ENCODE results near the gene MRAP2. TPM values are rescaled to one million over a fixed set of nuclear protein-coding genes. Genes with fewer than 3 reads are reported as not detected.

The MRAP2 gene, protein sequence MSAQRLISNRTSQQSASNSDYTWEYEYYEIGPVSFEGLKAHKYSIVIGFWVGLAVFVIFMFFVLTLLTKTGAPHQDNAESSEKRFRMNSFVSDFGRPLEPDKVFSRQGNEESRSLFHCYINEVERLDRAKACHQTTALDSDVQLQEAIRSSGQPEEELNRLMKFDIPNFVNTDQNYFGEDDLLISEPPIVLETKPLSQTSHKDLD
- total RNA-seq (2021) (4.8 to 5.2 TPM (median 4.9 TPM) in 3 replicates), Bru-seq, nascent RNA (percentile 50 among the genes with signal in this experiment)
- long read RNA-seq, experiment 1, transcript MRAP2-201 (4 exons, 2,153 nt), result major isoform, 21 of 30 reads
- long read RNA-seq, experiment 1, partial matches to known transcripts, result 3 of 30 reads
- long read RNA-seq, experiment 1, other reads (novel, unspliced or antisense), result 6 of 30 reads
- long read RNA-seq, experiment 2, partial matches to known transcripts, result 0 of 6 reads
- long read RNA-seq, experiment 2, other reads (novel, unspliced or antisense), result 2 of 6 reads
- long read RNA-seq, experiment 3, partial matches to known transcripts, result 0 of 4 reads
- long read RNA-seq, experiment 3, other reads (novel, unspliced or antisense), result 2 of 4 reads

GRCh38 chr6:84033523-84034451 is at the start of gene MRAP2:
Gene MRAP2 (plus strand): TSS chr6:84033772. CDS start chr6:84055319, 21,547 bp downstream.
- H3K27me3 Mint-ChIP-seq (ENCODE audit: low read depth), result peaks cover 32% of the 10 kb centered on the region
- CTCF ChIA-PET, result interaction anchor here (0.9 to 1.3 kb wide), 2 partner anchors 14 to 19 kb away, joined by 4 read pairs; no protein-coding TSS in a partner anchor
- H3K27ac Mint-ChIP-seq, result no peak within 1 kb of the TSS
- DNase-seq (ENCODE audit: low spot score) (peak; percentile 66), ATAC-seq (peak; percentile 76)
- POLR2A ChIA-PET, result no interaction called here
- peaks cover 22% of the 10 kb centered on the region for H3K36me3 Mint-ChIP-seq
- TF ChIP-seq PRDM15 (CRISPR knock-in tag; IDR thresholded peaks at IDR 0.05), result peak; percentile 2; the same call in 1 of the 2 replicates
- TF ChIP-seq GABPB1 (CRISPR knock-in tag; IDR thresholded peaks at IDR 0.05), result no peak
- peak; percentile 12; the same call in 1 of the 2 replicates for TF ChIP-seq ETV6 (CRISPR knock-in tag; IDR thresholded peaks at IDR 0.05)
- peaks cover 27% of the 10 kb centered on the region for H3K4me1 Mint-ChIP-seq
- H3K4me3 Mint-ChIP-seq, result peak within 1 kb of the TSS; percentile 73
- H3K9me3 Mint-ChIP-seq, result peaks cover 37% of the 10 kb centered on the region

- CTCF ChIA-PET, result no interaction called here
Measured at GRCh38 chr6:83984411-83984810, 49.2 kb upstream of the MRAP2 start.

DNA sequence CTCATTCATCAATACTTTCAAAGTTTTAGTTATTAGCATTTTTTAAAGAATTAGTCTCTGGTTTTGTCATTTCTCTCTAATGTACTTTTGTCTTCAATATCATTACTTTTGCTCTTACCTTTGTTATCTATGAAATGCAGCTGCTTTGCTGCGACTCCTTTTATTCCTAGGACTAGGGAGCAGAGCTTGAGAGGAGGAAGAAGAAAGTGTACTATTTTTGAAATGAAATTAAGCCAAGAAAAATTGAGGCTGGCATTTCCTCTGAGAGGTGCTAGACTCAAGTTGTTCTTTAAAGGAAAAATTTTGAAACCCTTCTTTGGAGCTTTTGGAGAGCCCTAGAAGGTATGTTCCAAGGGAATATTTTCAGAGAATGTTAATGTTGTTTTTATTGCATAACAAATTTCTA is 48.3 kb upstream of the MRAP2 start:
- no peak overlapping the region for H3K4me3 Mint-ChIP-seq
- DNase-seq (ENCODE audit: low spot score) (no peak), ATAC-seq (no peak)
- peaks cover 22% of the 10 kb centered on the region for H3K9me3 Mint-ChIP-seq
- peaks cover 3% of the 10 kb centered on the region for H3K4me1 Mint-ChIP-seq
- ChIA-PET POLR2A (no interaction called here), CTCF (no interaction called here)
- H3K27ac Mint-ChIP-seq, result no peak overlapping the region
- TF ChIP-seq JAZF1 (CRISPR knock-in tag; IDR thresholded peaks at IDR 0.05), result no peak
- no peak for TF ChIP-seq EMX1 (CRISPR knock-in tag; IDR thresholded peaks at IDR 0.05)
- no peak for TF ChIP-seq GRHL2 (CRISPR knock-in tag; IDR thresholded peaks at IDR 0.05; ENCODE audit: insufficient replicate concordance, severe bottlenecking)
- no peak for TF ChIP-seq ZNF423 (CRISPR knock-in tag; IDR thresholded peaks at IDR 0.05)
- TF ChIP-seq E2F4 (CRISPR knock-in tag; IDR thresholded peaks at IDR 0.05; ENCODE audit: borderline replicate concordance, low read depth), result no peak
- TF ChIP-seq, protein P1, sequence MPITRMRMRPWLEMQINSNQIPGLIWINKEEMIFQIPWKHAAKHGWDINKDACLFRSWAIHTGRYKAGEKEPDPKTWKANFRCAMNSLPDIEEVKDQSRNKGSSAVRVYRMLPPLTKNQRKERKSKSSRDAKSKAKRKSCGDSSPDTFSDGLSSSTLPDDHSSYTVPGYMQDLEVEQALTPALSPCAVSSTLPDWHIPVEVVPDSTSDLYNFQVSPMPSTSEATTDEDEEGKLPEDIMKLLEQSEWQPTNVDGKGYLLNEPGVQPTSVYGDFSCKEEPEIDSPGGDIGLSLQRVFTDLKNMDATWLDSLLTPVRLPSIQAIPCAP (CRISPR knock-in tag; IDR thresholded peaks at IDR 0.05), result no peak
- TF ChIP-seq FOXP1 (CRISPR knock-in tag; IDR thresholded peaks at IDR 0.05; ENCODE audit: borderline replicate concordance), result no peak
- TF ChIP-seq ATF6 (CRISPR knock-in tag; IDR thresholded peaks at IDR 0.05), result no peak
- no peak for TF ChIP-seq ZBTB21 (CRISPR knock-in tag; IDR thresholded peaks at IDR 0.05; ENCODE audit: borderline replicate concordance)
- no peaks in the 10 kb centered on the region for H3K27me3 Mint-ChIP-seq (ENCODE audit: low read depth)
- H3K36me3 Mint-ChIP-seq, result peaks cover 7% of the 10 kb centered on the region

More at GRCh38 chr6:83984411-83984810, 49.2 kb upstream of the MRAP2 start:
- TF ChIP-seq CBFB (CRISPR knock-in tag; IDR thresholded peaks at IDR 0.05; ENCODE audit: low read depth) (no peak), ESRRA (CRISPR knock-in tag; IDR thresholded peaks at IDR 0.05; ENCODE audit: borderline replicate concordance) (no peak), NR2C2 (CRISPR knock-in tag; IDR thresholded peaks at IDR 0.05) (no peak)
- TF ChIP-seq, protein P2, sequence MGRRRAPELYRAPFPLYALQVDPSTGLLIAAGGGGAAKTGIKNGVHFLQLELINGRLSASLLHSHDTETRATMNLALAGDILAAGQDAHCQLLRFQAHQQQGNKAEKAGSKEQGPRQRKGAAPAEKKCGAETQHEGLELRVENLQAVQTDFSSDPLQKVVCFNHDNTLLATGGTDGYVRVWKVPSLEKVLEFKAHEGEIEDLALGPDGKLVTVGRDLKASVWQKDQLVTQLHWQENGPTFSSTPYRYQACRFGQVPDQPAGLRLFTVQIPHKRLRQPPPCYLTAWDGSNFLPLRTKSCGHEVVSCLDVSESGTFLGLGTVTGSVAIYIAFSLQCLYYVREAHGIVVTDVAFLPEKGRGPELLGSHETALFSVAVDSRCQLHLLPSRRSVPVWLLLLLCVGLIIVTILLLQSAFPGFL (CRISPR knock-in tag; IDR thresholded peaks at IDR 0.05; ENCODE audit: borderline replicate concordance), result no peak
- DNase-seq (ENCODE audit: low spot score) (no peak), ATAC-seq (no peak)
- H3K9me3 Mint-ChIP-seq, result peaks cover 30% of the 10 kb centered on the region
- POLR2A ChIA-PET, result no interaction called here
- peaks cover 11% of the 10 kb centered on the region for H3K36me3 Mint-ChIP-seq
- no peaks in the 10 kb centered on the region for H3K27me3 Mint-ChIP-seq (ENCODE audit: low read depth)
- no peak overlapping the region for H3K27ac Mint-ChIP-seq
- peaks cover 3% of the 10 kb centered on the region for H3K4me1 Mint-ChIP-seq
- no peak overlapping the region for H3K4me3 Mint-ChIP-seq

Data from WTC11 (cell line).